Endothelial cell of umbilical vein (primary cell): ENCODE results near the gene MCRIP2. TPM values are rescaled to one million over a fixed set of nuclear protein-coding genes. Genes with fewer than 3 reads are reported as not detected.

Experiments used
- BruUV-seq: library from RNA; stranded (reverse); fragments of 400-500 nt; replicated peaks from 2 replicates; lab custom pipeline; 2021; lab: Mats Ljungman, UMichigan
- CTCF ChIA-PET: fragments of 300-600, 350-600 bp; sonication (Branson Sonifier 250); formaldehyde crosslinking; loops from one replicate; lab custom pipeline; 2021; ENCODE audit warnings: antibody characterized with exemption, inconsistent platforms; lab: Charles Lee
- POLR2A ChIA-PET: fragments of 300-600, 350-600 bp; sonication (Branson Sonifier 250); formaldehyde crosslinking; loops from one replicate; lab custom pipeline; 2021; ENCODE audit warnings: antibody characterized with exemption, inconsistent platforms; lab: Charles Lee
- DNase-seq: peaks from one replicate; pipeline ENCODE4 v3.0.0-alpha.2; 2011; ENCODE audit warnings: low read depth, low spot score
- FAIRE-seq: peaks from 2 replicates; lab custom pipeline; 2011; peaks lifted over from hg19 to GRCh38; lab: Jason Lieb, UNC
- H2AFZ ChIP-seq: 2 replicates; pipeline ENCODE4 v1.6.0; 2012; ENCODE audit warnings: low read depth, low read length, control low read depth, inconsistent platforms
- H3K27ac ChIP-seq: 2 replicates; pipeline ENCODE4 v1.5.1; 2011; ENCODE audit warnings: low read depth, mild to moderate bottlenecking, control low read depth, low read length, moderate library complexity; ENCODE audit not compliant: insufficient read depth
- H3K27me3 ChIP-seq, 2 experiments: 2 replicates each; pipeline versions ENCODE4 v1.6.0 to v1.6.1; 2011; ENCODE audit warnings: low read length in 2 of 2, mixed read lengths in 1 of 2; ENCODE audit not compliant: control insufficient read depth in 2 of 2, insufficient read depth in 2 of 2
- H3K36me3 ChIP-seq, 2 experiments: 2 replicates in 1 of 2; 3 replicates in 1 of 2; pipeline ENCODE4 v1.5.1; 2011; ENCODE audit warnings: low read length in 2 of 2, mild to moderate bottlenecking in 1 of 2, moderate library complexity in 1 of 2; ENCODE audit not compliant: control insufficient read depth in 2 of 2, insufficient read depth in 2 of 2; ENCODE audit errors: extremely low read depth in 1 of 2
- H3K4me1 ChIP-seq: 3 replicates; pipeline ENCODE4 v1.5.1; 2011; ENCODE audit warnings: mild to moderate bottlenecking, low read length; ENCODE audit not compliant: control insufficient read depth, insufficient read depth; ENCODE audit errors: extremely low read depth
- H3K4me2 ChIP-seq: 2 replicates; pipeline ENCODE4 v1.6.1; 2011; ENCODE audit warnings: low read length, control low read depth, mixed read lengths; ENCODE audit not compliant: insufficient read depth
- H3K4me3 ChIP-seq, 3 experiments: fragments of 200-600 bp in 1 of 3; sonication (generic), shearing (Covaris generic) in 1 of 3; replicated peaks in 1 of 3; 2 replicates each; pipeline ENCODE4 v1.5.1; 2011 to 2016; ENCODE audit warnings: control low read depth in 3 of 3, low read length in 3 of 3, mild to moderate bottlenecking in 2 of 3, inconsistent platforms in 1 of 3, low read depth in 1 of 3, moderate library complexity in 1 of 3; ENCODE audit not compliant: insufficient read depth in 1 of 3
- H3K79me2 ChIP-seq: 2 replicates; pipeline ENCODE4 v1.6.0; 2012; ENCODE audit warnings: low read length, inconsistent platforms; ENCODE audit not compliant: control insufficient read depth, insufficient read depth
- H3K9ac ChIP-seq: replicated peaks from 2 replicates; pipeline ENCODE3; 2011; ENCODE audit warnings: low read length, control low read depth; ENCODE audit not compliant: insufficient read depth; ENCODE audit errors: extremely low read depth
- H3K9me1 ChIP-seq: replicated peaks from 3 replicates; pipeline ENCODE4 v1.6.0; 2011; ENCODE audit warnings: mild to moderate bottlenecking, low read length; ENCODE audit not compliant: control insufficient read depth, insufficient read depth; ENCODE audit errors: extremely low read depth
- H3K9me3 ChIP-seq: replicated peaks from 2 replicates; pipeline ENCODE4 v1.5.1; 2012; ENCODE audit warnings: low read length, inconsistent platforms; ENCODE audit not compliant: control insufficient read depth, insufficient read depth
- H4K20me1 ChIP-seq: replicated peaks from 2 replicates; pipeline ENCODE3; 2011; ENCODE audit warnings: mild to moderate bottlenecking, low read length; ENCODE audit not compliant: control insufficient read depth, insufficient read depth; ENCODE audit errors: extremely low read depth
- CTCF ChIP-seq, 2 donors: IDR thresholded peaks; 1 replicate in 1 of 2; 2 replicates in 1 of 2; pipeline ENCODE4 v1.5.1; 2011; ENCODE audit warnings: low read length in 2 of 2, mild to moderate bottlenecking in 2 of 2, moderate library complexity in 2 of 2, control low read depth in 1 of 2, inconsistent platforms in 1 of 2, low read depth in 1 of 2; ENCODE audit not compliant: insufficient read depth in 1 of 2; ENCODE audit errors: extremely low read depth in 1 of 2
- EZH2 ChIP-seq: IDR thresholded peaks from 2 replicates; pipeline ENCODE4 v1.6.1; 2012; ENCODE audit warnings: borderline replicate concordance, low read depth, mild to moderate bottlenecking, moderate library complexity, low read length, inconsistent platforms; ENCODE audit not compliant: severe bottlenecking
- GATA2 ChIP-seq: IDR thresholded peaks from 2 replicates; pipeline ENCODE4 v1.7.0; 2011; ENCODE audit warnings: low read depth, mild to moderate bottlenecking, moderate library complexity, mixed read lengths, low read length; ENCODE audit not compliant: insufficient read length, insufficient read depth
- JUN ChIP-seq: IDR thresholded peaks from 2 replicates; pipeline ENCODE4 v1.6.1; 2011; ENCODE audit warnings: borderline replicate concordance, low read depth; ENCODE audit not compliant: insufficient read length, insufficient read depth
- MYC ChIP-seq: IDR thresholded peaks from one replicate; pipeline ENCODE4 v1.6.1; 2011; ENCODE audit warnings: mild to moderate bottlenecking, low read depth, low read length
- POLR2A ChIP-seq: IDR thresholded peaks from 2 replicates; pipeline ENCODE4 v1.6.1; 2012; ENCODE audit warnings: low read depth, mild to moderate bottlenecking, control low read depth, low read length
- POLR2AphosphoS5 ChIP-seq: IDR thresholded peaks from 2 replicates; pipeline ENCODE4 v1.6.1; 2012; ENCODE audit warnings: low read depth, mild to moderate bottlenecking, control low read depth, low read length, moderate library complexity; ENCODE audit not compliant: insufficient read depth
- dilution Hi-C: fragments of 300-500 bp; cut with MboI; formaldehyde crosslinking; loops from one replicate; pipeline ENCODE4 v1.15.0; 2019; ENCODE audit warnings: low sequenced_read_pairs; ENCODE audit not compliant: extremely low pct_ligation_motif_present
- intact Hi-C: fragments of 100-400 bp; cut with micrococcal nuclease; formaldehyde crosslinking; loops from one replicate; pipeline ENCODE4 v1.10.0; 2022
- polyA plus RNA-seq, 4 experiments: library from polyadenylated mRNA; depleted of rRNA in 3 of 4; stranded (reverse) in 3 of 4; unstranded in 1 of 4; fragments of >200 nt; gene quantifications; 2 replicates each; pipeline versions ENCODE4 v1.2.1 to v1.2.3, GENCODE V29; 2011 to 2012; ENCODE audit warnings: missing spikeins in 1 of 4
- total RNA-seq: library from RNA; stranded (reverse); gene quantifications from 2 replicates; pipeline ENCODE4 v1.2.3, GENCODE V29; 2021
- TF ChIP-seq, protein P1 (sequence below): IDR thresholded peaks from 2 replicates; pipeline ENCODE4 v1.6.1; 2011; ENCODE audit not compliant: insufficient read depth, insufficient read length

MCRIP2 gene
- total and polyA plus RNA-seq, 2 donors (not counting 3 experiments of a cell fraction or from before 2014, with no cell fraction given) = 17.1 to 18.9 TPM

- H3K79me2 ChIP-seq = peaks cover 31% of the 10 kb centered on the region
- no peak for DNase-seq
- dilution Hi-C loops (no loop called here), intact Hi-C loops (no loop called here)
- peak overlapping the region; percentile 66 for H3K4me2 ChIP-seq
- H3K36me3 ChIP-seq = peaks cover 7 to 14% of the 10 kb centered on the region in 2 experiments
- peak overlapping the region; percentile 68 to 83 (median 71) for H3K4me3 ChIP-seq
- no peaks in the 10 kb centered on the region for H3K9me3 ChIP-seq
- ChIA-PET POLR2A (interaction anchor here (0.9 kb wide), 1 partner anchor 10 kb away, joined by 5 read pairs; the partner anchor contains the start of gene WDR24), CTCF (interaction anchor here (0.7 to 1.8 kb wide), 5 partner anchors 12 to 101 kb away, joined by 3 to 5 read pairs (median 4); no protein-coding TSS in a partner anchor)
- no peaks in the 10 kb centered on the region for H4K20me1 ChIP-seq
- FAIRE-seq = no peak
- H3K9me1 ChIP-seq = no peaks in the 10 kb centered on the region
- TF ChIP-seq POLR2AphosphoS5 (no peak), CTCF (IDR thresholded peaks at IDR 0.05; ENCODE audit: extremely low read depth in 1 of 2, insufficient read depth in 1 of 2, low read depth in 1 of 2, low read length in 2 of 2) (no peak), JUN (no peak), GATA2 (no peak), MYC (no peak), POLR2A (peak; percentile 6), EZH2 (no peak)
- TF ChIP-seq, protein P1, sequence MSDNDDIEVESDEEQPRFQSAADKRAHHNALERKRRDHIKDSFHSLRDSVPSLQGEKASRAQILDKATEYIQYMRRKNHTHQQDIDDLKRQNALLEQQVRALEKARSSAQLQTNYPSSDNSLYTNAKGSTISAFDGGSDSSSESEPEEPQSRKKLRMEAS = no peak
- peak overlapping the region; percentile 49 for H3K9ac ChIP-seq
- no TSS peak for BruUV-seq
- H2AFZ ChIP-seq = no peak overlapping the region
- H3K27me3 ChIP-seq = no peaks in the 10 kb centered on the region
- peak overlapping the region; percentile 31 for H3K27ac ChIP-seq
- H3K4me1 ChIP-seq = peaks cover 20% of the 10 kb centered on the region
Measured at GRCh38 chr16:680625-680945, 39.0 kb downstream of the MCRIP2 start.
